Measurements from ENCODE around the gene GALNT2. TPM values are rescaled to one million over a fixed set of nuclear protein-coding genes. Genes with fewer than 3 reads are reported as not detected.

The GALNT2 gene
- total RNA-seq, 8 experiments from 2014 or later, result 28.1 to 70.6 (median 41.3) TPM

GRCh38 chr1:230125640-230126528 is 58.8 kb downstream of the GALNT2 start:
- WGBS, 10 experiments, result 50 to 100% (median 83%) methylated on average over 1 to 7 of the region's 10 CpGs; no CpG with 5 or more reads in 3 of the 10 experiments
- Histone ChIP-seq H3K4me1 (replicated peaks in 1 of 2) (peaks cover 33 to 42% of the 10 kb centered on the region in 2 donors), H3K27ac (no peak overlapping the region), H3K4me3 (no peak overlapping the region)
- peak in 3 of 8 experiments; percentile 28 to 59 (median 28) for ATAC-seq (replicated peaks in 6 of 8)
- in situ Hi-C loops (cut with MboI; ENCODE audit: low pct_unique_long_range_greater_than_20kb in 2 of 9, low sequenced_read_pairs in 9 of 9, unreplicated experiment in 9 of 9), result no loop called here

GRCh38 chr1:230126529-230127104 is 59.6 kb downstream of the GALNT2 start:
- Histone ChIP-seq H3K4me3 (no peak overlapping the region), H3K27ac (no peak overlapping the region), H3K4me1 (replicated peaks in 1 of 2) (peaks cover 33 to 47% of the 10 kb centered on the region in 2 donors)
- no peak for ATAC-seq (replicated peaks in 6 of 8)
- 20 to 100% (median 76%) methylated on average over 1 to 16 of the region's 16 CpGs; no CpG with 5 or more reads in 1 of the 10 experiments for WGBS, 10 experiments
- in situ Hi-C loops (cut with MboI; ENCODE audit: low pct_unique_long_range_greater_than_20kb in 2 of 9, low sequenced_read_pairs in 9 of 9, unreplicated experiment in 9 of 9), result no loop called here

- peaks cover 33 to 47% of the 10 kb centered on the region in 2 donors for H3K4me1 ChIP-seq (replicated peaks in 1 of 2)
- in situ Hi-C loops (cut with MboI; ENCODE audit: low pct_unique_long_range_greater_than_20kb in 2 of 9, low sequenced_read_pairs in 9 of 9, unreplicated experiment in 9 of 9), result no loop called here
- no peak overlapping the region for H3K27ac ChIP-seq
- H3K4me3 ChIP-seq, result no peak overlapping the region
- ATAC-seq (replicated peaks in 6 of 8), result peak in 7 of 8 experiments; percentile 35 to 76 (median 68)
- 72 to 100% (median 82%) methylated on average over 3 to 18 of the region's 25 CpGs; no CpG with 5 or more reads in 1 of the 10 experiments for WGBS, 10 experiments
Measured at GRCh38 chr1:230127105-230128054, 60.3 kb downstream of the GALNT2 start.

GRCh38 chr1:230128569-230129285 is 61.7 kb downstream of the GALNT2 start:
- WGBS, 10 experiments, result 20 to 94% (median 86%) methylated on average over 3 to 12 of the region's 15 CpGs; no CpG with 5 or more reads in 3 of the 10 experiments
- Histone ChIP-seq H3K4me1 (replicated peaks in 1 of 2) (peaks cover 33 to 42% of the 10 kb centered on the region in 2 donors), H3K4me3 (no peak overlapping the region), H3K27ac (no peak overlapping the region)
- in situ Hi-C loops (cut with MboI; ENCODE audit: low pct_unique_long_range_greater_than_20kb in 2 of 9, low sequenced_read_pairs in 9 of 9, unreplicated experiment in 9 of 9), result no loop called here
- no peak for ATAC-seq (replicated peaks in 6 of 8)

- in situ Hi-C loops (cut with MboI; ENCODE audit: low pct_unique_long_range_greater_than_20kb in 2 of 9, low sequenced_read_pairs in 9 of 9, unreplicated experiment in 9 of 9), result no loop called here
- WGBS, 10 experiments, result 92 to 100% (median 100%) methylated on average over 1 to 4 of the region's 4 CpGs; no CpG with 5 or more reads in 3 of the 10 experiments
- Histone ChIP-seq H3K27ac (no peak overlapping the region), H3K4me1 (replicated peaks in 1 of 2) (peaks cover 33 to 40% of the 10 kb centered on the region in 2 donors), H3K4me3 (no peak overlapping the region)
- no peak for ATAC-seq (replicated peaks in 6 of 8)
Measured at GRCh38 chr1:230129341-230129740, 62.3 kb downstream of the GALNT2 start.

- no peak for ATAC-seq (replicated peaks in 6 of 8)
- Histone ChIP-seq H3K4me1 (replicated peaks in 1 of 2) (peaks cover 25 to 30% of the 10 kb centered on the region in 2 donors), H3K27ac (no peak overlapping the region), H3K4me3 (no peak overlapping the region)
- WGBS, 10 experiments, result 20 to 100% (median 90%) methylated on average over 1 to 12 of the region's 19 CpGs; no CpG with 5 or more reads in 1 of the 10 experiments
- in situ Hi-C loops (cut with MboI; ENCODE audit: low pct_unique_long_range_greater_than_20kb in 2 of 9, low sequenced_read_pairs in 9 of 9, unreplicated experiment in 9 of 9), result no loop called here
Measured at GRCh38 chr1:230130172-230130944, 63.3 kb downstream of the GALNT2 start.

- Histone ChIP-seq H3K4me3 (no peak overlapping the region), H3K4me1 (replicated peaks in 1 of 2) (peaks cover 21 to 27% of the 10 kb centered on the region in 2 donors), H3K27ac (no peak overlapping the region)
- 80 to 100% (median 94%) methylated on average over 1 to 11 of the region's 11 CpGs; no CpG with 5 or more reads in 1 of the 10 experiments for WGBS, 10 experiments
- in situ Hi-C loops (cut with MboI; ENCODE audit: low pct_unique_long_range_greater_than_20kb in 2 of 9, low sequenced_read_pairs in 9 of 9, unreplicated experiment in 9 of 9), result no loop called here
- no peak for ATAC-seq (replicated peaks in 6 of 8)
Measured at GRCh38 chr1:230131457-230131856, 64.4 kb downstream of the GALNT2 start.

GRCh38 chr1:230132758-230133157 is 65.7 kb downstream of the GALNT2 start:
- no peak overlapping the region for H3K27ac ChIP-seq
- no peak overlapping the region for H3K4me3 ChIP-seq
- in situ Hi-C loops (cut with MboI; ENCODE audit: low pct_unique_long_range_greater_than_20kb in 2 of 9, low sequenced_read_pairs in 9 of 9, unreplicated experiment in 9 of 9), result no loop called here
- H3K4me1 ChIP-seq (replicated peaks in 1 of 2), result peaks cover 21 to 27% of the 10 kb centered on the region in 2 donors
- 40 to 92% (median 84%) methylated on average over 1 to 6 of the region's 6 CpGs for WGBS, 10 experiments
- ATAC-seq (replicated peaks in 6 of 8), result peak in 1 of 8 experiments; percentile 25

- in situ Hi-C loops (cut with MboI; ENCODE audit: low pct_unique_long_range_greater_than_20kb in 2 of 9, low sequenced_read_pairs in 9 of 9, unreplicated experiment in 9 of 9), result no loop called here
- Histone ChIP-seq H3K27ac (peak overlapping the region in 1 of 2 donors; percentile 40), H3K4me1 (replicated peaks in 1 of 2) (peaks cover 31 to 36% of the 10 kb centered on the region in 2 donors), H3K4me3 (no peak overlapping the region)
- ATAC-seq (replicated peaks in 6 of 8), result no peak
- 60 to 100% (median 95%) methylated on average over 1 to 6 of the region's 6 CpGs; no CpG with 5 or more reads in 3 of the 10 experiments for whole genome bisulfite sequencing, 10 experiments
Measured at GRCh38 chr1:230135726-230136125, 68.7 kb downstream of the GALNT2 start.

- H3K4me3 ChIP-seq, result no peak overlapping the region
- in situ Hi-C loops (cut with MboI; ENCODE audit: low pct_unique_long_range_greater_than_20kb in 2 of 9, low sequenced_read_pairs in 9 of 9, unreplicated experiment in 9 of 9), result no loop called here
- 28 to 100% (median 65%) methylated on average over 3 to 30 of the region's 34 CpGs; no CpG with 5 or more reads in 2 of the 10 experiments for WGBS, 10 experiments
- H3K4me1 ChIP-seq (replicated peaks in 1 of 2), result peaks cover 39% of the 10 kb centered on the region in 2 donors
- peak in 6 of 8 experiments; percentile 50 to 84 (median 76) for ATAC-seq (replicated peaks in 6 of 8)
- H3K27ac ChIP-seq, result peak overlapping the region in 1 of 2 donors; percentile 40
Measured at GRCh38 chr1:230136453-230137336, 69.7 kb downstream of the GALNT2 start.
